RPMI7951 (cell line): ENCODE data around the gene NRG2. TPM values are rescaled to one million over a fixed set of nuclear protein-coding genes. Genes with fewer than 3 reads are reported as not detected.

ENCODE experiments used
- DNase-seq: peaks from one replicate; pipeline ENCODE4 v3.0.0-alpha.2; 2012; ENCODE audit warnings: low read depth
- total RNA-seq: library from RNA; depleted of rRNA; stranded (reverse); fragments of >200 nt; shearing (Covaris generic); gene quantifications from 2 replicates; pipeline ENCODE4 v1.2.3, GENCODE V29; 2014; rRNA removed

NRG2 gene
- 1.7 and 1.9 TPM in 2 replicates for total RNA-seq

GRCh38 chr5:140042643-140043507, at the start of gene NRG2:
NRG2 (minus strand) TSS chr5:140043299.
- DNase-seq = peak; percentile 73

- DNase-seq = no peak
Measured at GRCh38 chr5:140090251-140090650, 47.2 kb upstream of the NRG2 start.

GRCh38 chr5:140084541-140084940, 41.4 kb upstream of the NRG2 start:
- no peak for DNase-seq

- no peak for DNase-seq
Measured at GRCh38 chr5:140083650-140084049, 40.6 kb upstream of the NRG2 start.

GRCh38 chr5:140083120-140083519, 40.0 kb upstream of the NRG2 start:
- no peak for DNase-seq

- no peak for DNase-seq
Measured at GRCh38 chr5:140076788-140077187, 33.7 kb upstream of the NRG2 start.

- no peak for DNase-seq
Measured at GRCh38 chr5:140076142-140076541, 33.0 kb upstream of the NRG2 start.

- DNase-seq = peak; percentile 9
Measured at GRCh38 chr5:140075371-140075770, 32.3 kb upstream of the NRG2 start.

- peak; percentile 4 for DNase-seq
Measured at GRCh38 chr5:140073296-140073695, 30.2 kb upstream of the NRG2 start.

- DNase-seq = no peak
Measured at GRCh38 chr5:140072812-140073211, 29.7 kb upstream of the NRG2 start.

- no peak for DNase-seq
Measured at GRCh38 chr5:140060816-140061215, 17.7 kb upstream of the NRG2 start.

GRCh38 chr5:140058212-140058932, 15.3 kb upstream of the NRG2 start:
- no peak for DNase-seq

- DNase-seq = no peak
Measured at GRCh38 chr5:140056880-140057279, 13.8 kb upstream of the NRG2 start.

GRCh38 chr5:140055152-140055551, 12.1 kb upstream of the NRG2 start:
- no peak for DNase-seq

- peak; percentile 28 for DNase-seq
Measured at GRCh38 chr5:140054086-140054689, 11.1 kb upstream of the NRG2 start.

- DNase-seq = no peak
Measured at GRCh38 chr5:140051950-140052349, 8.9 kb upstream of the NRG2 start.

GRCh38 chr5:140049713-140050112, 6.6 kb upstream of the NRG2 start:
- DNase-seq = no peak

GRCh38 chr5:140049205-140049604, 6.1 kb upstream of the NRG2 start:
- DNase-seq = no peak

- no peak for DNase-seq
Measured at GRCh38 chr5:140044041-140044440, 942 bp upstream of the NRG2 start.

- peak; percentile 51 for DNase-seq
Measured at GRCh38 chr5:140043508-140043872, 391 bp upstream of the NRG2 start.

- DNase-seq = no peak
Measured at GRCh38 chr5:140042393-140042642, 781 bp downstream of the NRG2 start.

GRCh38 chr5:140041492-140042392, 1.4 kb downstream of the NRG2 start:
- peak; percentile 95 for DNase-seq
